K562 (cell line): ENCODE measurements around the gene LCP2.

Experiments
- KDM1A ChIP-seq, 2 experiments: fragments of 450-650 bp; IDR thresholded peaks; 2 replicates each; pipeline ENCODE4 v1.6.1; 2016; ENCODE audit warnings: mild to moderate bottlenecking in 2 of 2
- SMAD1 ChIP-seq: fragments of 150-350 bp; IDR thresholded peaks from 2 replicates; pipeline ENCODE4 v1.6.1; 2014; ENCODE audit warnings: low read length, low read depth; ENCODE audit not compliant: partially characterized antibody

DNA sequence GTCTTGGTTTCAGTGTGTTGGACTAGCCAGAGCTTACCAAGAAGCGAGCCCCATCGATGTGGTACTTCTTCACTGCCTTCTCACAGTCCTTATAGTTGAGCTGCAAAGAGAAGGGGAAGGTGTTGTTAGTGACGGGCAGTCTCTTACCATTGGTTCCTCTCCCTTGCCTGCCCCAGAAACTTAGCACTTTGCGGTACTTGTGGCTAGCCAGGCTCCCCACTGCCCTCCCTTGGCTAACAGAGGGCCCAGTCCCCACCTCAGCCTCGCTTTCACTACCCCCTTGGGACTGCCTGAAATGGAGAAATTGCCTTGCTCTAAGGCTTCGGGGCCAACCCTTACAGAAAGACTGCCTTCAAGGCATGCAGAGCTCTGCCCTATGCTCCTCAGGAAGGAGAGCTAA lies 4.3 kb downstream of the LCP2 start:
- TF ChIP-seq SMAD1 (no peak), KDM1A (IDR thresholded peaks at IDR 0.05) (no peak)
